ENCODE results near the gene SLC4A3. TPM values are rescaled to one million over a fixed set of nuclear protein-coding genes. Genes with fewer than 3 reads are reported as not detected.

SLC4A3 gene
- polyA plus RNA-seq, 1 donor (not counting 4 experiments of a cell fraction or from before 2014, with no cell fraction given) = 6.2 TPM

DNA sequence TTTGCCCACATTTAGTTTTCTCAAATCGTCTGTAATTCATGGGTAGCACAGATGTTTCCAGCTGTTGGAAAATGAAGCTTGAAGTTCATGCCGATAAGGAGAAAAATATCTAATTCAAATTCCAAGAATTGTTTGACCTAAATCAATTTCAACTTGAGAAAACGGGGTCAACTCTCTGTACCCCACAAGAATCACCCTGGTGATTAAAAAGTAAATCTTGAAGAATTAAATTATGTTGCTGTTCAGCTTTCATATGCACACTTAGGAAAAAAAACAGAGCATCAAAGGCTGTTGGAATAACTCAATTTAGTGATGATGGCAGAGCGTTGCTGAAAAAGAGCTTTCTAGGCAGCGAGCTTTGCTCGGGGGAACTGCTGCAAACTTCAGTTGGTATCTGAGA is 43.0 kb downstream of the SLC4A3 start:
- FAIRE-seq (no peak), DNase-seq (ENCODE audit: low read depth, low spot score) (no peak)
- H4K20me1 ChIP-seq (ENCODE audit: control insufficient read depth, extremely low read depth, insufficient read depth, low read length) = no peaks in the 10 kb centered on the region
- H3K4me1 ChIP-seq (ENCODE audit: control insufficient read depth, extremely low read depth, insufficient read depth, low read length) = peaks cover 6% of the 10 kb centered on the region
- H3K9ac ChIP-seq (ENCODE audit: control insufficient read depth, extremely low read depth, insufficient read depth, low read length) = no peak overlapping the region
- no peak overlapping the region for H2AFZ ChIP-seq (ENCODE audit: control insufficient read depth, low read length)
- no peaks in the 10 kb centered on the region for H3K79me2 ChIP-seq (ENCODE audit: control insufficient read depth, insufficient read depth, low read length)
- no peaks in the 10 kb centered on the region for H3K36me3 ChIP-seq (ENCODE audit: control insufficient read depth in 2 of 2, extremely low read depth in 1 of 2, insufficient read depth in 2 of 2, low read length in 2 of 2)
- H3K9me3 ChIP-seq (ENCODE audit: control insufficient read depth, low read depth, low read length) = no peaks in the 10 kb centered on the region
- H3K27ac ChIP-seq (ENCODE audit: control insufficient read depth, insufficient read depth, low read length) = no peak overlapping the region
- H3K4me3 ChIP-seq (ENCODE audit: control insufficient read depth in 2 of 3, extremely low read depth in 1 of 3, insufficient read depth in 2 of 3, low read depth in 1 of 3, low read length in 3 of 3) = no peak overlapping the region
- H3K27me3 ChIP-seq (ENCODE audit: control insufficient read depth, extremely low read depth, insufficient read depth, low read length) = no peaks in the 10 kb centered on the region
- no peaks in the 10 kb centered on the region for H3K9me1 ChIP-seq (ENCODE audit: control insufficient read depth, extremely low read depth, insufficient read depth, low read length)
- dilution Hi-C loops (cut with MboI; ENCODE audit: extremely low pct_ligation_motif_present, low sequenced_read_pairs) = no loop called here
- no peak overlapping the region for H3K4me2 ChIP-seq (ENCODE audit: control insufficient read depth, extremely low read depth, insufficient read depth, low read depth, low read length)
- TF ChIP-seq CTCF (optimal IDR thresholded peaks at IDR 0.05 in 1 of 3, IDR thresholded peaks at IDR 0.05 in 1 of 3, conservative IDR thresholded peaks at IDR 0.05 in 1 of 3; ENCODE audit: extremely low read depth in 1 of 3, insufficient read depth in 2 of 3, low read length in 3 of 3) (no peak), EZH2 (IDR thresholded peaks at IDR 0.05; ENCODE audit: low read length) (no peak)

DNA sequence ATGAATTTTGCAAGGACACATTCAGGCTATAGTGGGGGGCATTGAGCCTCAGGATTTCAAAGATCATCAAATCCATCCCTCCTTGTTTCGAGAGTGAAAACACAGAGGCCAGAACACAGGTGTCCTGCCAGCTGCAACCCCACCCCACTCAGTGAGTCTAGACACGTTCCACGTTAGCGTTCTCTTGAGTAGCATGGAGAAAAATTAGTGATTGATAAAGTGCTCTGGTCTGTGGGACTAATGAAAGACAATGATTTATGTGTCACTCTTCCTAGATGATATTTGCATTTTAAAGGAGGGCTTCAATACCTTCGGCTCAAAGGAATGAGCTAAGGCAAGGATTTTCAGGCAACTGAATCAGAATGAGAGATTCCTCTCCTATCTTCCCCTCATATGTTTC is 43.8 kb downstream of the SLC4A3 start:
- no peaks in the 10 kb centered on the region for H3K9me3 ChIP-seq (ENCODE audit: control insufficient read depth, low read depth, low read length)
- TF ChIP-seq CTCF (optimal IDR thresholded peaks at IDR 0.05 in 1 of 3, IDR thresholded peaks at IDR 0.05 in 1 of 3, conservative IDR thresholded peaks at IDR 0.05 in 1 of 3; ENCODE audit: extremely low read depth in 1 of 3, insufficient read depth in 2 of 3, low read length in 3 of 3) (no peak), EZH2 (IDR thresholded peaks at IDR 0.05; ENCODE audit: low read length) (no peak)
- no peak overlapping the region for H3K27ac ChIP-seq (ENCODE audit: control insufficient read depth, insufficient read depth, low read length)

More for the DNA sequence above, 43.8 kb downstream of the SLC4A3 start:
- Histone ChIP-seq H3K4me1 (ENCODE audit: control insufficient read depth, extremely low read depth, insufficient read depth, low read length) (peaks cover 9% of the 10 kb centered on the region), H3K4me3 (ENCODE audit: control insufficient read depth in 2 of 3, extremely low read depth in 1 of 3, insufficient read depth in 2 of 3, low read depth in 1 of 3, low read length in 3 of 3) (no peak overlapping the region), H3K27me3 (ENCODE audit: control insufficient read depth, extremely low read depth, insufficient read depth, low read length) (no peaks in the 10 kb centered on the region), H3K9me1 (ENCODE audit: control insufficient read depth, extremely low read depth, insufficient read depth, low read length) (no peaks in the 10 kb centered on the region), H2AFZ (ENCODE audit: control insufficient read depth, low read length) (no peak overlapping the region), H4K20me1 (ENCODE audit: control insufficient read depth, extremely low read depth, insufficient read depth, low read length) (no peaks in the 10 kb centered on the region), H3K36me3 (ENCODE audit: control insufficient read depth in 2 of 2, extremely low read depth in 1 of 2, insufficient read depth in 2 of 2, low read length in 2 of 2) (no peaks in the 10 kb centered on the region), H3K4me2 (ENCODE audit: control insufficient read depth, extremely low read depth, insufficient read depth, low read depth, low read length) (no peak overlapping the region), H3K79me2 (ENCODE audit: control insufficient read depth, insufficient read depth, low read length) (no peaks in the 10 kb centered on the region), H3K9ac (ENCODE audit: control insufficient read depth, extremely low read depth, insufficient read depth, low read length) (no peak overlapping the region)
- no peak for DNase-seq (ENCODE audit: low read depth, low spot score)
- dilution Hi-C loops (cut with MboI; ENCODE audit: extremely low pct_ligation_motif_present, low sequenced_read_pairs) = no loop called here
- no peak for FAIRE-seq
